Muscle of back (tissue), 11 donors: Measurements from ENCODE around the gene LGALS9. TPM values are rescaled to one million over a fixed set of nuclear protein-coding genes. Genes with fewer than 3 reads are reported as not detected.
A peak's percentile ranks its signal among the peaks of the same experiment; 100 is the strongest.

Source experiments
- DNase-seq, 3 donors: peaks; one replicate each; pipeline versions ENCODE4 v3.0.0 to v3.0.0-alpha.2; 2013
- polyA plus RNA-seq, 10 donors: library from polyadenylated mRNA; unstranded; fragments of 120-200 nt; gene quantifications; one replicate each; pipeline ENCODE4 v1.2.1, GENCODE V29; 2013; ENCODE audit not compliant: insufficient read length in 10 of 10

Gene LGALS9
- polyA plus RNA-seq, 10 donors, result 8.1 to 18.5 (median 12.2) TPM

- peak in 2 of 3 donors; percentile 76 to 82 for DNase-seq
Measured at GRCh38 chr17:27602721-27603420, 28.1 kb upstream of the LGALS9 start.

- no peak for DNase-seq
Measured at GRCh38 chr17:27603421-27603770, 27.6 kb upstream of the LGALS9 start.

DNA sequence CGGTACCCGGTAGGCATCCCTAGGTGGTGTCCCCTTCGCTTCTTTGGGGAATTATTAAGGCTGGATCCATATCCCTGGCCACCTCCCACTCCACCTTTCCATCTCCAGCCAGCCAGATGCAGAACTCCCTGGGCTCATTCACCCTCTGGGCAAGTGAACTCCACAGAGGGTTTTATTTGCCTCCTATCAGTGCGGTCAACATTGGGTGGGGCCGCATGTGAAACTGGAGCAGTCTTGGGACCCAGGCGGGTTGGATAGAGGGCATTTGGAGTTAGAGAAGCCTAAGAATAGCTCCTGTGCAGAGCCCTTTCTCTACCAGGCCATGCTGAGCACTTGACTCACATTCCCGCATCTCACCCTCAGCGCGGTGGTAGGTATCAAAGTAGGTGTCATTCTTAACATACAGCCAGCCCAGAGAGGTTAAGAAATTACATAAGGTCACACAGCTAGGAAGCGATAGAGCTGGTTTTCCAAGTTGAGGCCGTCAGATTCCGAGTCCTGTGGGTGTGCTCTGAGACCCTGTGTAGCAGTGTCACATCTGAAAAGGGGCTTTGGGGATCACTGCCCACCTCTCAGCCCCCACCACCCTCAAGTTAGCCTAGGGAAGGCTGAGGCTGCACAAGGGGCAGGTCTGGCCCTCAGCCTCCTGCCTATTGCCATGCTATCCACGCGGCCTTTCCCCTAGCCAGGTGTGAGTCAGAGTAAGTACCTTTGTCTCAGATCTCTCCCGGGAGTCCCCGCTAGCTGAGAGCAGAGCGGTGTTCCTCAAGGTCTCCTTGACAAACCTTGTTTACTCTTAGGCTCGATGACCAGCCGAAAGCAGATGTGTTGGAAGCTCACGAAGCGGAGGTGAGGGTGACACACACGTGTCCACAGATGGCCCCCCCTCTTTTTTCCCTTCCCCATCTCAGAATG is 26.9 kb upstream of the LGALS9 start:
- DNase-seq, result no peak

DNA sequence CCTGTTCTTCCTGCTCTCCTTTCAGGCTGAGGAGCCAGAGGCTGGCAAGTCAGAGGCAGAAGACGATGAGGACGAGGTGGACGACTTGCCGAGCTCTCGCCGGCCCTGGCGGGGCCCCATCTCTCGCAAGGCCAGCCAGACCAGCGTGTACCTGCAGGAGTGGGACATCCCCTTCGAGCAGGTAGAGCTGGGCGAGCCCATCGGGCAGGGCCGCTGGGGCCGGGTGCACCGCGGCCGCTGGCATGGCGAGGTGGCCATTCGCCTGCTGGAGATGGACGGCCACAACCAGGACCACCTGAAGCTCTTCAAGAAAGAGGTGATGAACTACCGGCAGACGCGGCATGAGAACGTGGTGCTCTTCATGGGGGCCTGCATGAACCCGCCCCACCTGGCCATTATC is 25.6 kb upstream of the LGALS9 start:
- DNase-seq, result no peak

DNA sequence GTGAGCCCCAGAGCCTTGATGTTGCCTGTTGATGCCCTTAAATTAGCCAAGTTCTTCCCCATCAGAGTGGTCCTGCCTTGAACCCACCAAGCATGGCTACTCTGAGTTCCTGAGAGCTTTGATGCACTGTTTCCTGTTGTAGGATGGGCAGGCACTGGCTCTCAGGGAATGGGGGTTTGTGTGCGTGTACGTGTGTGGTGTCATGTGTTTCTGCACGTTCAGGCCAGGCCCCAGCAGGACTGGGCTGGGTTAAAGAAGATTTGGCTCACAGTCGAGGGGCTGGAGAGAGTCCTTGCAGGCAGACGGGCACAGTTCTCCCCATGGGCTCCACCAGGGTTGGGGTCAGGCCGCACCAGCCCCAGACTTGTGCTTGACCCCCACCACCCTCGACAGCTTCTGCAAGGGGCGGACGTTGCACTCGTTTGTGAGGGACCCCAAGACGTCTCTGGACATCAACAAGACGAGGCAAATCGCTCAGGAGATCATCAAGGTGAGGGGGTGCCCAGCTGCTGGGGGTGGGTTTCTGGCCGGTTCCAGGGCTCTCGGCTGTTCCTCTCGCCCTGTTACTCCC is 23.4 kb upstream of the LGALS9 start:
- DNase-seq, result no peak

- DNase-seq, result no peak
Measured at GRCh38 chr17:27608328-27609230, 22.4 kb upstream of the LGALS9 start.

DNA sequence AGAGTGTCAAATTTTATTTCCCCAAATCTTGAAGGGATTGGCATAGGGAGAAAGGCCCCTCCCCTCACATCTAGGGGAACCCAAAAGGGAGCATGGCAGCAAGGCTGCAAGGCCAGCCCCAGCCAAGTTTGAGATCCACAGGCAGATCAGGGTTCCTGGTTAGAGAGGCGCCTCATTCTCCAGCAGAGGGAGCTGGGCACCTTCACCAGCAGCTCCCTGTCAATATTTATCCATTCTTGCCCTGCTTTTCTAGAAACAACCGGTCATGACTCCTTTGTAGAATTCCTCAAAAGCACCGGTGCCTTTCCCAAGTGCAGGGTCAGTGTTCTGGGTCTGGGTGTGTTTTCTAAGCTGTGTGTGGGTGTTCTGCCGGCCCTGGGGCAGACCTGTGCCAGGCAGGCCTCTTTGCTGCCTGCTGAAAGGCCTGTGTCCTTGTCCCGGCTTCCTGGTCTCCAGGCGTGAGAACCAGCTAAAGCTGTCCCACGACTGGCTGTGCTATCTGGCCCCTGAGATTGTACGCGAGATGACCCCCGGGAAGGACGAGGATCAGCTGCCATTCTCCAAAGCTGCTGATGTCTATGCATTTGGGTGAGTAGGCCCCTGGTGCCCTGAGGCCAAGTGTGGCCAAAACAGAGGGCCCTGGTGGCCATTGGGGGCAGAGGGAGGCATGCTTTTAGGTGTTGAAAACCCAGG is 21.2 kb upstream of the LGALS9 start:
- DNase-seq, result peak in 1 of 3 donors; percentile 54

DNA sequence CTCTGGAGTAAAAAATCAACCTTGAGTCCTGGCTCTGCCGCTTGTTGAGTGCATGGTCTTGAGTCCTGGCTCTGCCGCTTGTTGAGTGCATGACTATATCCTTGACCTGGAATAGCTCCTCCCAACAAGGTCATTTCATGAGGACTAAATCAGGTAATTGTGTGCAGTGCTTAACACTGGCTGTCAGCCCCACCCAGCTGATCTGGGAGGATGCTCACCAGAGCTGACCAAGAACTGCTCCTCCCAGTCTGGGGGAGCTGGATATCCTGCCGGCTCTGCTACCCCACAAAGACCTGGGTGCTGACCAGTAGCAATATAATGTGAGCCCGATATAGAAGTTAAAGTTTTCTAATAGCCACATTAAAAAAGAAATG is 20.7 kb upstream of the LGALS9 start:
- no peak for DNase-seq

DNA sequence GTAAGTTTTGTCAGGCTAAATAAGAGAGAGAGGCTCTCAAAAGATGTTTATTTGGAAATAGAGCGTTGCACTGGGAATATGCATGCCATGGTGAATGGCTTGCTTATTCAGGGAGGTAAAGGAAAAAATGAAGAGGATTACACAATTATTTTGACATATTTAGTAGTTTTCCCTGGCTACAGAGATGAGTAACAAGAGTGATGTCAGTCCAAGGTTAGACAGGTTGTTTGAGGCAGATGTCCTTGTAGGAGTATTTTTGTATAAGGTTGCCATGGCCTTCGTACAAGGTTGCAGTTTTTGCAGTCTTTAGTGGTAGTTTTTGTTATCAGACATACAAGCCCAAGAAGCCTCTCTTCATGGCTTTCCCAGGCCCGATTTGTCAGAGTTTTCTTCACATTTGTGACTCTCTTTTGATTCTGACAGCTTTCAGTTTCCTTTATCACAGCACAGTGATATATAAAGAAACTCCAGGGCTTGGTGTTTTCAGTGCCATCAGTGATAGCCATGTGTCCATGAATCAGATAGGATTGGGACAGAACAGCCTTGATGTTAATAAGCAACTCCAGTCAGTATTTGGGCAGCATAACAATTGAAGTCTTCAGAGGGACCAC is 18.7 kb upstream of the LGALS9 start:
- no peak for DNase-seq

- no peak for DNase-seq
Measured at GRCh38 chr17:27613433-27613832, 17.6 kb upstream of the LGALS9 start.

DNA sequence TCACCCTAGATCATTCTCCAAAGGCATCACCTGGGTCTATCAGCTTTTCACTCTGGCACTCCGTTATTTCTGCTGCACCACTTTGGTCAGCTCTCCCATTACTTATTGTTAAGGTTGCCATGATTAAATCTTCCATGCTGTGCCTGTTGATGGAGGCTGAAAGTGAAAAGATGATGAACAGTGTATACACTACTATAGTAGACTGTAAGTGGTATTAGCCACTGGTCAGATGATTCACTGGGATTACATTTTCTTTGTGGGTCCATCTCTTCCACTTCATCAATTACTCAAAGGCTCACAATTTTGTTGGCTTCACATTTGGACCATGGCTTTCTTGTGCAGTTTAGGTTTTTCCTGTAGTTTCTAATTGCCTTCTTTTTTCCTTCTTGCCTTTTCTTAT is 15.9 kb upstream of the LGALS9 start:
- DNase-seq, result no peak

DNA sequence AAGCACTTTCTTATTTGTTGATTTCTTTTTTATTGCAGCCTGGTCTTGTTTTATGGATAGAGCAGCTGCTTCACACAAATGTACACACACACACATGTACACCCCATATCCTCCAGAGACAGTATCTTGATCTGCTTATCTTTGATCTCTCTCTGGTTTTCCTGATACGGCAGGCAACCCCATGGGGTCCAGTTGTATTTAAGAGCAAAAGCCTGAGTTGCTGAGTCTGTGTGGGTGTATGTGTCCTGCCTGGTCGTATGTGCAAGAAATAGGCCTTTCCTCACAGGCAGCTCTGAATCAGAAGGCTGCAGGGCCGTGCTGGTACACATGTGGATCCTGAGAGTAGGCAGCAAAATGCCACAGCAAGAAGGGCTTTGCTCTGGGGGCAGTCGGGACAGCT is 14.6 kb upstream of the LGALS9 start:
- no peak for DNase-seq

GRCh38 chr17:27618417-27618816 is 12.6 kb upstream of the LGALS9 start:
- no peak for DNase-seq

GRCh38 chr17:27620721-27621120 is 10.3 kb upstream of the LGALS9 start:
- DNase-seq, result no peak

DNA sequence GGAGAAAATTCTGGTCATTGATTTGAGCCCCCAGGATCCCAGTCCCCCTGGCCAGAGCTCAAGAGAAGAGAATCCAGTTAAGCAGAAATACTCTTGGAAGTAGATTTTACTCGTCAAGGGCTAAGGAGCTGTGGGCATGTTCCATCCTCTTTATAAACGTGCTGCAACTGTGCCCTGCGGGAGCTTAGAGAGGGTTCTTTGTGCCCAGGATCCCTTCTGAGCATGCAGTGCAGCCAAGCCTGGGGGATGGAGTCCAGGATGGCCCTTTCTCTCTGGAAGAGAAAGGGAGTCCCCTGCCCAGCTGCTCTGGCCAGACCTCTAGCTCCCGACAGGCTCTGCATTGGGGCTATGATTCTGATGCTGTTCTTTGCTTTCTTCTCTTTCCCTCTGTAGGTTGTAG is 9.5 kb upstream of the LGALS9 start:
- no peak for DNase-seq

DNA sequence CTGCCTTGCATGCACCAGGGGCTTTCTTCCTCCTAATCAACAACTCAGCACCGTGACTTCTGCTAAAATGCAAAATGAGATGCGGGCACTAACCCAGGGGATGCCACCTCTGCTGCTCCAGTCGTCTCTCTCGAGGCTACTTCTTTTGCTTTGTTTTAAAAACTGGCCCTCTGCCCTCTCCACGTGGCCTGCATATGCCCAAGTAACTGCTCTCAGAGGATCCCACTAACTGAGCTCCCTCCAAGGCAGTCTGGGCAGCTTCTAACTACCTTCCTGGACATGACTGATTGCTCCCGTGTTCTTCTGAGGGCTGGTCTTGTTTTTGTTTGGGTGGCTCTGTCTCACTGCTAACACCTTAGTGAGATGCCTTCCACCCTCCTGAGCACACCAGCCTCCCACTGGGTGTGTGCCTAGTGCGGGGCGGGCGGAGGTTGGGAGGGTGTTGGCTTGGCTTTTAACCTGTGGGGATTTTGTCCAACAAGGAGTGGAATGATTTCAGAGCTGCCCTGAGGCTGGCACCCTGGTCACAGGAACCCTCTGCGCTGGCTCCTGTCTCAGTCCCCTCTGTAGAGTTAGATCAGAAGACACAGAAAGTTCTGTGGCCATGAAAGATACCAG is 8.9 kb upstream of the LGALS9 start:
- no peak for DNase-seq

DNA sequence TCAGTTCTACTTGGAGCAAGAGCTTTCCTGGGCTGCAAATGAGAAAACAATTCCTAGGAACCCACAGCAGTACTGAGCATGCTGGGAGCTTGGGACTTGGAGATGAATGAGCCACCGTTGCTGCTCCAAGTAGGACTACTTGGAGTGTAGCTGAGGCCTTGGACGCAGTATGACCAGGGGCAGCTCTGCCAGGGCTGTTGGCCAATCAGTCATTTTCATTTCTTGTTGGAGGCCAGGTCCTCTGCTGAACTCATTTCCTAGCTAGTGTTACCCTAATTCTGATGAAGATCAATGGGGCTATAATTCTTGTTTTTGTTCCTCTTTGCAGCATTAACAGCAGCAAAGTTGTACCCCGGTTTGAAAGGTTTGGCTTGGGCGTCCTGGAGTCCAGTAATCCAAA is 8.0 kb upstream of the LGALS9 start:
- DNase-seq, result peak in 2 of 3 donors; percentile 62 to 72

- DNase-seq, result peak in 1 of 3 donors; percentile 72
Measured at GRCh38 chr17:27623614-27624013, 7.4 kb upstream of the LGALS9 start.

- peak in 1 of 3 donors; percentile 26 for DNase-seq
Measured at GRCh38 chr17:27624539-27624938, 6.4 kb upstream of the LGALS9 start.

DNA sequence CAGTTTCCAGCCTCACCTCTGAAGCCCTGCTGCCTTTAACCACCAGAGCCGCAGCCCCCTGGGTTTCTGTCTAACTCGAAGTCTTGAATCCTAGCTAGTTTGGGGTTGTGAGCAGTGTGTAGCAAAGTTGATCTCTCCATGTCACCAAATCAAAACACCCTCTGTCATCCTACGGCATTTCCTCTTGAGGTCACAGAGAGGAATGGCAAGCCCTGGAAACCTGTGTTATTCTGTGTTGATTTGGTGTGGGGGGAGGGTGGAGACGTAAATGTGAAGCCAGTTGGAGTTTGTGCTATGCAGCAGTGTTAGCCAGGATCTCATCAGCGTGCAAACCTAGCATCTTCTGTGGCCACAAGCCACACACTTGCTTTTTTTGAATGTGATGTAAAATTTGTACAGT is 5.1 kb upstream of the LGALS9 start:
- DNase-seq, result no peak
